Fibroblast of skin of left biceps (primary cell): ENCODE data around the gene MED23.

Experiments
- DNase-seq, 2 experiments: peaks; one replicate each; pipeline ENCODE4 v3.0.0-alpha.2; 2013; ENCODE audit warnings: low read depth in 2 of 2

The MED23 gene, protein sequence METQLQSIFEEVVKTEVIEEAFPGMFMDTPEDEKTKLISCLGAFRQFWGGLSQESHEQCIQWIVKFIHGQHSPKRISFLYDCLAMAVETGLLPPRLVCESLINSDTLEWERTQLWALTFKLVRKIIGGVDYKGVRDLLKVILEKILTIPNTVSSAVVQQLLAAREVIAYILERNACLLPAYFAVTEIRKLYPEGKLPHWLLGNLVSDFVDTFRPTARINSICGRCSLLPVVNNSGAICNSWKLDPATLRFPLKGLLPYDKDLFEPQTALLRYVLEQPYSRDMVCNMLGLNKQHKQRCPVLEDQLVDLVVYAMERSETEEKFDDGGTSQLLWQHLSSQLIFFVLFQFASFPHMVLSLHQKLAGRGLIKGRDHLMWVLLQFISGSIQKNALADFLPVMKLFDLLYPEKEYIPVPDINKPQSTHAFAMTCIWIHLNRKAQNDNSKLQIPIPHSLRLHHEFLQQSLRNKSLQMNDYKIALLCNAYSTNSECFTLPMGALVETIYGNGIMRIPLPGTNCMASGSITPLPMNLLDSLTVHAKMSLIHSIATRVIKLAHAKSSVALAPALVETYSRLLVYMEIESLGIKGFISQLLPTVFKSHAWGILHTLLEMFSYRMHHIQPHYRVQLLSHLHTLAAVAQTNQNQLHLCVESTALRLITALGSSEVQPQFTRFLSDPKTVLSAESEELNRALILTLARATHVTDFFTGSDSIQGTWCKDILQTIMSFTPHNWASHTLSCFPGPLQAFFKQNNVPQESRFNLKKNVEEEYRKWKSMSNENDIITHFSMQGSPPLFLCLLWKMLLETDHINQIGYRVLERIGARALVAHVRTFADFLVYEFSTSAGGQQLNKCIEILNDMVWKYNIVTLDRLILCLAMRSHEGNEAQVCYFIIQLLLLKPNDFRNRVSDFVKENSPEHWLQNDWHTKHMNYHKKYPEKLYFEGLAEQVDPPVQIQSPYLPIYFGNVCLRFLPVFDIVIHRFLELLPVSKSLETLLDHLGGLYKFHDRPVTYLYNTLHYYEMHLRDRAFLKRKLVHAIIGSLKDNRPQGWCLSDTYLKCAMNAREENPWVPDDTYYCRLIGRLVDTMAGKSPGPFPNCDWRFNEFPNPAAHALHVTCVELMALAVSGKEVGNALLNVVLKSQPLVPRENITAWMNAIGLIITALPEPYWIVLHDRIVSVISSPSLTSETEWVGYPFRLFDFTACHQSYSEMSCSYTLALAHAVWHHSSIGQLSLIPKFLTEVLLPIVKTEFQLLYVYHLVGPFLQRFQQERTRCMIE (N-terminal part only)

DNA sequence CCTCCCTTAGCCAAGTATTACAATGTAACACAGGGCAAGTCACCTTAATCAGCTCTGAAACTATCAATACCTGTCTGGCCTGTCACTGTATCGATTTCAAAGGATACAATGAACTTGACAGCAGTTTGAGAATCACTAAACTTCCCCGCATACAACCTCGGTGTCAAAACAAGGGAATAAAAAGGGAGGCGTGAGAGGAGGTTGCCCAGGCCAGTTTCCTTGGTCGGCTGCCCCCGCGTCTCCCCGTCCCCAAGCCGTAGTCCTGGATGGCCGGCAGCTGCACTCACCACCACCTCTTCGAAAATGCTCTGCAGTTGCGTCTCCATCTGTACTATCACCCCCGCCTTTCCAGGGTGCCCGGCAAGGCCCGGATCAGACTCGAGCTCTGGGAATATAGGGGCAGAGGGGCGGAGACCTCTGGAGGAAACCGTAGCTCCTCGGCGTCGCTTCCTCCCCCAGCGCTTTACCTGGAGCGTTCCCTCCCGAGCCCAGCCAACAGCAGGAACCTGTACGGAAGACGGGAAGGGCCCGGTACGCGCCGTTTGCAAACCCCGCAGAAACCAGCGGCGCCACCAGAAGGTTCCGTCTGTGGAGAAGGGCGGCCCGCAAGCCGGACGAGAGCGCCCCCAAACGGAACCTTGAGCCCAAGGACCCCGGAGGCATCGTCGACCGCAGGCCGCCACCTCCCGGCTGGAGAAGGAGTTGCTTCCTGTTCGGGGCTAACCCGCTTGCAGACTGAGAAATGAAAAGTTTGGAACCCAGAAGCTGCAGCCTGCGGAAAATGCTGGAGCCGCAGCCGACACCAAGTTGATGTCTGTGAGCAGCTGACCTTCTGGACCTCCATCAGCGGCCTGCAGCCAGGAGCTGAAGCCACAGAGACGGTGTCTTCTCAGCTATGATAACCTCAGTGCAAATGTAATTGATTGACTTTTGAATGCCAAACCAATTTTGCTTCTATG, at the start of gene MED23:
TSS of gene MED23 (minus strand) at position 519 of the 959 bp plus-strand sequence. CDS start at position 326, 193 bp downstream.
- peak; percentile 79 to 85 for DNase-seq

DNA sequence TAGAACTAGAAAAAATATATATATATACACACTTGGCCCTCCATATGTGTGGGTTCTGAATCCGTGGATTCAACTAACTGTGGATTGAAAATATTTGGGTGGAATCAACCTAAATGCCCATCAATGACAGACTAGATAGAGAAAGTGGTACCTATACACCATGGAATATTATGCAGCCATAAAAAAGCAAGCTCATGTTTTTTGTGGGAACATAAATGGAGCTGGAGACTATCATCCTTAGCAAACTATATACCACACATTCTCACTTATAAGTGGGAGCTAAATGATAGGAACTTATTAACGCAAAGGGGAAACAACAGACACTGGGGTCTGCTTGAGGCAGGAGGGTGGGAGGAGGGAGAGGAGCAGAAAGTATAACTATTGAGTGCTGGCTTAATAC, 45.1 kb upstream of the MED23 start:
- no peak for DNase-seq

DNA sequence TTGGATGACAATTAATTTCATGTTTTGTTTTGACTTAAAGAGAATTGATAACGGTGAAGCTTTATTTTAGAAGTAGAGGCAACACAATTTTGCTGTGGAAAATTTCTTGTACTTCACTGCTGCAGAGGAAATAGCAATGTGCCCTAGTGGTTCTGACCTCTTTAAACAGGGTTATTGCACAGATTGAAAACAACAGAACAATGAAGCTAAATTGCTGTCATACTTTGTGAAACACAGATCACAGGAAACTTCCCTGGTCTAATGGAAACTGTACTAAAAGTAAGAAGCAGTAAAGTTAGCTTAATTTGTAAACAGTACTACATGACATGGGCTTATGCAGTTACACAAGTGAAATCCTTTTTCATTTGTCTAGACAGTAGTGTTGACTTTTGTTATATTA, 41.8 kb upstream of the MED23 start:
- DNase-seq = no peak

DNA sequence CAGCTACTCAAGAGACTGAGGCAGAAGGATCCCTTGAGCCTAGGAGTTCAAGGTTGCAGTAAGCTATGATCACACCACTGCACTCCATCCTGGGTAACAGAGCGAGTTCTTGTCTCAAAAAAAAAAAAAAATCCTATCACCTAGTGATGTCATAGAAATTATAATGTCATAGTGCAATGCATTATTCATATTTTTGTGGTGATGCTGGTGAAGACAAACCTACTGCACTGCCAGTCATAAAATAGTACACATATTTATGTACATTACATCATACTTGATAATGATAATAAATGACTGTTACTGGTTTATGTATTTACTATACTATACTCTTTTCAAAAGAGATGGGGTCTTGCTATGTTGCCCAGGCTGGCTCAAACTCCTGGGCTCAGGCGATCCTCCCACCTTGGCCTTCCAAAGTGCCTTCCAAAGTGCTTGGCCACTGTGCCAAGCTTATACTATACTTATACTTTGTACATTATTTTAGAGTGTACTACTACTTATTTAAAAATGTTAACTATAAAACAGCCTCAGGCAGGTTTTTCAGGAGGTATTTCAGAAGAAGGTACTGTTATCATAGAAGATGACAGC, 35.6 kb upstream of the MED23 start:
- no peak for DNase-seq

DNA sequence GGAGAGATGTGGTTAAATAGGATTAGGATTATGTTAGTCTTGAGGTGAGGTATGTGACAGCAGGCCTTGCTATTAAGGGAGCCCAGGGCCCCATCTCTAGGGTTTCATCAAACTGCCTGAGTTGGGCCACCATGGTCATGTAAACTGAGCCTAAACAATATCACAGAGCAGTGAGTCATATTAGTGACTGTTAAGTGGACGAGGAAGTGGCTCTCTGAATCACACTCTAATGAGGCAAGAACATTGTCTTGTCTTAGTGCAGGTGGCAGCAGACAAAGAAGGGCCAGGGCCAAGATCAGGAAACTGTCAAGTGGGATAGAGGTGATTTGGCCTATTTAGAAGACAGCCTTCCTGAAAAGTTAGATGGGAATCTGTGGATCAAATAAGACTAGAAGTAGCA, 32.2 kb upstream of the MED23 start:
- no peak for DNase-seq

DNA sequence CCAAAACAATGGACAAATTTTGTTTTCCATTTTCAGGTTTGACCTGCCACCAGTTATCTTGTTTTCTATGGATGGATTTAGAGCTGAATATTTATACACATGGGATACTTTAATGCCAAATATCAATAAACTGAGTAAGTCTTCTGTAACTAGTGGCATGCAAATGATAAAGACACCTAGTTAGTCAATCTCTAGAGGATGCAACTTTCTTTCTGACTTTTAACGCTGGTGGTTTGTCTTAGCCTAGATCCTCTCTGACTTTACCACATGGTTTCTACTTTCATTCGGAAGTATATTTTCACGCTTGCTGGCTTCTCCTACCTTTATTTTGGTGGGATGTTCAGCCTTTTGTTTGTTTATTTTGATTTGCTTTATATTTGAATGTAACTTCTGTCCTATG, 30.2 kb upstream of the MED23 start:
- no peak for DNase-seq

DNA sequence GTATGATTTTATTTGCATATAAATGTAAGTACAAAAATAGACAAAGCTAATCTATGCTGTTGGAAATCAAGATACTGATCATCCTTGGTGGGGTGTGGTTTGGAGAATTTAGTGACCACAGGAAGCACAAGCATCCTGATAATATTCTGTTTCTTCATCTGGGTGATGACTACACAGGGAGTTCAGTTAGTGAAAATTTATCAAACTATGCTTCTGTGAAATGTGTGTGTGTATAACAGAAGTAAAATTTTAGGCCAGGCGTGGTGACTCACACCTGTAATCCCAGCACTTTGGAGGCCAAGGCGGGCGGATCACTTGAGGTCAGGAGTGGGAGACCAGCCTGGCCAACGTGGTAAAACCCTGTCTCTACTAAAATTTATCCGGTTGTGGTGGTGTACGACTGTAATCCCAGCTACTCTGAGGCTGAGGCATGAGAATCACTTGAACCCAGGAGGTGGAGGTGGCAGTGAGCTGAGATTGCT, 29.6 kb upstream of the MED23 start:
- peak; percentile 4 to 12 for DNase-seq

DNA sequence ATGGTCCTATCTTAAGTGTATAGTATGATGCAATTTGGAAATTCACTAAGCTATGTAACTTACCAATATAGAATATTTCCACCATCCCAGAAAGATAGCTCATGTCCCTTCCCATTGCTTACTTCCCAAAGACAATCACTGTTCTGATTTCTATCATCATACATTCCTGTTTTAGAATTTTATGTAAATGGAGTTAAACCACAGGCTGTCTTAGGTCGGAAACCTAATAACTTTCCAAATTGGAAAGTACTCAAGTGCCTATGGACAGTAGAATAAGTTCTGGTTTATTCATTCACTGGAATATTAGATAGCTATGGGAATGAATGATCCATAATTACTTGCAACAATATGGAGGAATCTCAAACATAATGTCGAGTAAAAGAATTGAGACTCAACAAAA, 29.2 kb upstream of the MED23 start:
- no peak for DNase-seq

DNA sequence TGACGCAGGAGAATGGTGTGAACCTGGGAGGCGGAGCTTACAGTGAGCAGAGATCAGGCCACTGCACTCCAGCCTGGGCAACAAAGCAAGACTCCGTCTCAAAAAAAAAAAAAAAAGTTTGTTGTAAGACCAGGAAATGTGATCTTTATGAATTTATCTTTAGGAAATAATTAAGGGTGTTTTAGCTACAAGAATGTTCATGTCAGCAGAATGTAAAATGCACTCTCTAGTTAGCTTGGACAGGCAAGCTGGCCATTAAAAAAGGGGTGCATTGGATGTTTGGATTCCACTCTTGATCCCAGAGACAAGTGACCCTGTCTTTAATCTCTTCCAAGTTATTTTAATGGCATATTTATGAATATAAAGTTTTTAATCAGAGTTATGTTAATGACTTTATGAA, 28.6 kb upstream of the MED23 start:
- DNase-seq = no peak

DNA sequence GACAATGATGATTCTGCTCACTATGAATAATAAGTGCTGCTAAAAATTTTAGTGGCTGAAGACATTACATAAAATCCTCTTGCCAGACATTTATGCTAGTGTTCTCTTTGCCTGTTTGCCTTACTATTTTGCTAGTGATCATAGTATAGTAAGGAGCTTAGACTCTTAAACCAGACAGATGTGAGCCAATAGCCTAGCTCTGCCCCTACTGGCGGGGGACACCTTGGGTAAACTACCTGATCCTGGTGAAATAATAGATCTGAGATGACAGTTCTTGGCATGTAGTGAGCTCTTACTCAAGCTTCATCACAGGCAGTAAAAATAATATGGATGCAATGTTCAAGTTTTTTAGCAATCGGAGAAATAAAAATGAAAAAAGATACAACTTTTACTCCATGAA, 27.9 kb upstream of the MED23 start:
- no peak for DNase-seq

DNA sequence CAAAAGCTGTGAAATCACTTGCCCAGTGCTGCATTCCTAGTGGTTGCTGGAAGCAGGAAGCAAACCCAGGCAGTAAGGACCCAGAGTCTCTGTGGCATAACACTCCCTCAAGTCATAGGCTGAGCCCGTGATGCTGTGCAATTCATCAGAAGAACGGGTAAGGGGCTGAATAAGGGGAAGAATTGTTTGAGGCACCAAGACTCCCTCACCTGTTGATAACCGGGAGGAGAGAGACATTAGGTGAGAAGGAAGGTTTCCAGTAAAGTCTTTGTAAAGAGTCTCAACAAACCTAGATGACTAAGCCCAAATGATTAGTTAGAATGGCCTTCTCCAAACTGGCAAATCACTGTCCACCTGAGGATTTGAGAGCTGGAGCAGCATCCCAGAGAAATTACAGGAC, 27.3 kb upstream of the MED23 start:
- DNase-seq = no peak

DNA sequence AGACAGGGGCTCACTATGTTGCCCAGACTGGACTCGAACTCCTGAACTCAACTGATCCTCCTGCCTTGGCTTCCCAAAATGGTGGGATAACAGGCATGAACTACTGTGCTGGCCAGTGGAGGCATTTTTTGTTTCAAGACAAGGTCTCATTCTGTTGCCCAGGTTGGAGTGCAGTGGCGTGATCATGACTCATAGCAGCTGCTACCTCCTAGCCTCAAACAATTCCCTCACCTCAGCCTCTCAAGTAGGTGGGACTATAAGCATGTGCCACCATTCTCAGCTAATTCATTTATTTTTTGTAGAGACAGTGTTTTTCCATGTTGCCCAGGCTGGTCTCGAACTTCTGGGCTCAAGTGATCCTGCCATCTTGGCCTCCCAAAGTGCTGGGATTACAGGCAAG, 26.3 kb upstream of the MED23 start:
- no peak for DNase-seq

DNA sequence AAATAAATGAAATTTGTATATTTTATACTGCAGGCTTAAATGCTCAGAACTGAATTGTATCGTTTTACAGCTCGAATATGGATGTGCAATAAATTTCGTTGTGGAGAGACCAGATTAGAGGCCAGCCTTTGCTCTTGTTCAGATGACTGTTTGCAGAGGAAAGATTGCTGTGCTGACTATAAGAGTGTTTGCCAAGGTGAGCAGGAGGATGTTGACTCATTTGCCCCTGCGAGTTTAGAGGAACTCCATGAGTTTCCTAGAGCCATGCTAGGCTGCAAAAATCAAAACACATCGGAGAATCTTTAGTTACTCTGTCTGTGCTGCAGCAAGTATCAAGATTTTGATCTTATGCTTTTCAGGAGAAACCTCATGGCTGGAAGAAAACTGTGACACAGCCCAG, 24.4 kb upstream of the MED23 start:
- no peak for DNase-seq

DNA sequence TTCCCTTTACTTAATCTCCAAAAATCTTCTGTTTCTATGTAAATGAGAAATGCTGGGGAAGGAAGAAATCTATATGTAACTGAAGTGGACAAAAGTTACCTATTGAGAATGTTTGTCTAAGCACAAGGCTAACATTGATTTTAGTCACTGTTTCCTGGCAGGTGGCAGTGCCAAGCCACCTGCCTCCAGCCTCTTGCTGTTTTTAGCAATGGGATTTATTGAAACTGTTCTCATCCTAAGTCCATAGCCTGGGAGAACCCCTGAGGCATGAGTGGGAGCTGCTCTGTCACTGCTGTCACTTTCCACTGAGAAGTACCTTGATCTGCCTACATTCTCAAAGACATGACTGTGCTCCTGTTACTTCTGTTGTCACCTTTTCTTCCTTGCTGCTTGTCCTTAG, 23.7 kb upstream of the MED23 start:
- no peak for DNase-seq

DNA sequence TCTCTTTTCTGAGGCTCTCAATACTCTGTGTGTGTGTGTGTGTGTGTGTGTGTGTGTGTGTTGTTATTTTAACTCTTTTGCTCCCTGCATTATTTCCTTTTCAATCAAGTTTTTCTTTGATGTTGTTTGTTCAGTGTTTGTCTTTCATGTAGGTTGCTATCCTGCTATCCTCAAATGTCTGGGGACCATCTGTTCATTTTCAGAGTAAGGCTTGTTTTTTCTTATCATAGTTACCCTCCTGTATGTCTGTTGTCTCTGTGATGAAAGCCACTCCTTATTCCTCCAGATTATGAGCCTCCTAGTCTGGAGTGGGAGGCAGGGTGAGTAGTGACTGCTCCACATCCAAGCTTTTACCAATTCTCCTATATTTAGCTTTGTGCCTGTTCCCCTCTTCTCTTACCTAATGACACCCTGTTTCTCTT, 18.2 kb upstream of the MED23 start:
- no peak for DNase-seq

DNA sequence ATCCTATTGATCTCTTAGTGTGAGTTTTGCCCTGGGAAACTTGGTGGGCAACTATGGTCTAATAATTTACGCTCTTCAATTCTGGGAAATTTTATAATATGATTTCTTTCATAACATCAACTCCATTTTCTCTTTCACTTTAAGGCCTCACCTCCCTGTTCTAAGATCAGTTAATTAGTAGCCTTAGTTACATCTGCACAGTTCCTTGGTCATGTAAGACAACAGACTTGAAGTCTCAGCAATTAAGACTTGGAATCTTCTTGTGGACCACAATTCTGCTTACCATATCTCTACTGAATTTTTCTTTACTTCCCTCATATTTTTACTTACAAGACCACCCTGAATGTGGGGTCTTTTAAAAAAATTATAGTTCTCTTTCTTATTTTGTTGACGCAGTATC, 17.8 kb upstream of the MED23 start:
- no peak for DNase-seq

DNA sequence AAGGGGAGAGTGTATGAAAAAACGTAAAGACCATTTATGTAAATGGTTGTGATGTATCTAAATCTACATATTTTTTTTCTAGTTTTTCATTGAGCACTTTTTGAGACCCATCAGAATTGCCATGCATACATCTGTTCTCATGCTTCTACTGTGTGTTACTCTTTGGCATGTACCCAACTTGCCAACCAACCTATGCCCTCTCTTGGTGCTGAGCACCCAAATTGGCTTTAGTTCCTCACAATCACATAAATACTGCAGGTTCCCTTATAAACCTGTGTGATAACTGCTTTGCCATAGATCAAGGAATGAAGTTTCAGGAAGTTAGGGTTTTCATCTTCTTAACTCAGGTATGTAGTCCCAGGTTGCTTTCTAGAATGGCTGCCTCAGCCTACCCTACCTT, 16.9 kb upstream of the MED23 start:
- DNase-seq = no peak

DNA sequence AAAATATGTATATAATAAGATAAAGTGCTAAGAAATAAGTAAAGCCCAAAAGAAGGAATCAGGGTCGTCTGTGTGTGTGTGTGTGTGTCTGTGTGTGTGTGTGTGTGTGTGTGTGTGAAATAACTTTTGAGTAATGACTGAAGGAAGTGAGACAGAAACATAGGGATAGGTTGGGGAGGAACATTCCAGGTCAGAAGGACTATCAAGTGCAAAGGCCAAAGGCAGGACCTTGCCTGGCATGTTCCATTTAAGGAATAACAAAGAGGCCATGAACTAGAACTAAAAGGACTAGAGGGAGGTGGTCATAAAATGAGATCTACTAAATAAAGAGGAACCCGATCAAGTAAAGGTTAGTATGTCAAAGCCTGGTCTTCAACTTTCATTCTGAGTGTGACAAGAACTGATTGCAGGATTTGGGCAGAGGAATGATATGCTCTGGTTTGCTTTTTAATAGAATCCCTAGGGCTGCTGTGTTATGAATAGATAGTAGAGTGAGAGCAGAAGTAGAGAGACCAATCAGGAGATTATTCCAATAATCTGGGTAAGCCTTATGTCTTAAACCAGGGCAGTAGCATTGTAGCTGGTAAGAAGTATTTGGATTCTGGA, 15.9 kb upstream of the MED23 start:
- DNase-seq = no peak

DNA sequence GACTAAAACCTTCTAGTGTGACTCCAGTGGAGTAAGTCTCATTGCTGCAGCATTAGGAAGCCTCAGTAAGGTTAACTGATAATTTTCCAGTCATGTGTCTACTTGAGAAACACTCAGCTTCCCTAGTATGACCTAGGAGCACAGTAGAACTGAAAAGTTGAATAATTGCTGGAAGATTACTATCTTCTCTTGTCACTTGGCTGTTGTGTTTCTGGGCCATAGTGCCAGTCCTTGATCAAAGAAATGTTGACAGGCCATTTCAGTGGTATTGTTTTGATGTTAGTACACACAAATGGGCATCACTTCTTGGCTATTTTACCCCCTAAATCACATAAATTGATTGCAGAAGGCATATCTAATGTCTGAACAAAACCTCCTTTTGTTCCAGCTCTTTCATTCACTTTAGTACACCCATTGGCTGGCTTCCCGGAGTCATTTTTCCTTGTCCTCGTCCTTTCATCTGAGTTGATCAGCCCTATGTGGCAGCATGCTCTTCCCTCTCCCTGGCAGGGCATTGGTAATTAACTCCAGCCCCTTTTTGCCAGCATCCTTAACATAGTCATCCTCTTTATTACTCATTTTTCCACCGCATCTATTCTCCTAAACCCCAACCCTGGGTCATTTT, 15.1 kb upstream of the MED23 start:
- no peak for DNase-seq

DNA sequence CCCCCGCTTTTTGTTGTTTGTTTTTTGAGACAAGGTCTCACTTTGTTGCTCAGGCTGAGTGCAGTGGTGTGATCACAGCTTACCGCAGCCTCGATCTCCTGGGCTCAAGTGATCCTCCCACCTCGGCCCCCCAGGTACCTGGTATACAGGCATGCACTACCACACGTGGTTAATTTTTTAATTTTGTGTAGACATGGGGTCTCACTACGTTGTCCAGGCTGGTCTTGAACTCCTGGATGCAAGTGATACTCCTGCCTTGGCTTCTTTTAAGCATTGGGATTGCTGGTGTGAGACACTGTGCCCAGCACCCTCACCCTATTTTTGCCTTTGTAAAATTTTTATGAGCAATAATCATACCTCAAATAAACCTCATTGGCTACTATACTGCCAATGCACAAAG, 14.5 kb upstream of the MED23 start:
- DNase-seq = no peak
